SKM-1 (cell line): ENCODE results near the gene TMIE.
"Not testable (repeated sequence)": the region's sequence is repeated elsewhere in the genome, so short reads cannot be mapped to it uniquely, and the experiment has no call there.

Source experiments
- DNase-seq: peaks from one replicate; lab custom pipeline; 2025; ENCODE audit not compliant: unreplicated experiment; lab: John Stamatoyannopoulos, UW

The TMIE gene

GRCh38 chr3:46719044-46719565 is 17.9 kb downstream of the TMIE start:
- DNase-seq: no peak

- DNase-seq: no peak
Measured at GRCh38 chr3:46719735-46720271, 18.6 kb downstream of the TMIE start.

- DNase-seq: no peak
Measured at GRCh38 chr3:46721009-46721408, 19.8 kb downstream of the TMIE start.

- DNase-seq: no peak
Measured at GRCh38 chr3:46722443-46722842, 21.3 kb downstream of the TMIE start.

- DNase-seq: no peak
Measured at GRCh38 chr3:46724424-46724823, 23.2 kb downstream of the TMIE start.

- no peak for DNase-seq
Measured at GRCh38 chr3:46725621-46726314, 24.6 kb downstream of the TMIE start.

GRCh38 chr3:46729038-46729437 is 27.8 kb downstream of the TMIE start:
- no peak for DNase-seq

- DNase-seq: no peak
Measured at GRCh38 chr3:46730819-46731218, 29.6 kb downstream of the TMIE start.

GRCh38 chr3:46731795-46732194 is 30.6 kb downstream of the TMIE start:
- DNase-seq: no peak

- no peak for DNase-seq
Measured at GRCh38 chr3:46733026-46733800, 32.0 kb downstream of the TMIE start.

- DNase-seq: no peak
Measured at GRCh38 chr3:46734773-46735172, 33.6 kb downstream of the TMIE start.

- DNase-seq: no peak
Measured at GRCh38 chr3:46736006-46736872, 35.0 kb downstream of the TMIE start.

GRCh38 chr3:46737329-46737731 is 36.1 kb downstream of the TMIE start:
- no peak for DNase-seq

- DNase-seq: not testable (repeated sequence)
Measured at GRCh38 chr3:46739565-46739964, 38.4 kb downstream of the TMIE start.

GRCh38 chr3:46742992-46743585 is 41.9 kb downstream of the TMIE start:
- DNase-seq: no peak

- DNase-seq: no peak
Measured at GRCh38 chr3:46746711-46747110, 45.5 kb downstream of the TMIE start.

- DNase-seq: no peak
Measured at GRCh38 chr3:46748170-46748569, 47.0 kb downstream of the TMIE start.

- DNase-seq: no peak
Measured at GRCh38 chr3:46749129-46749528, 47.9 kb downstream of the TMIE start.

- no peak for DNase-seq
Measured at GRCh38 chr3:46750555-46751038, 49.4 kb downstream of the TMIE start.

- not testable (repeated sequence) for DNase-seq
Measured at GRCh38 chr3:46753127-46753526, 51.9 kb downstream of the TMIE start.

GRCh38 chr3:46755646-46756045 is 54.5 kb downstream of the TMIE start:
- no peak for DNase-seq
